ENCODE results near the gene COL5A1.
"Not testable (repeated sequence)": the region's sequence is repeated elsewhere in the genome, so short reads cannot be mapped to it uniquely, and the experiment has no call there.

Gene COL5A1

GRCh38 chr9:134663753-134664415, 22.3 kb downstream of the COL5A1 start:
- Mint-ChIP-seq H3K27me3 (peaks cover 25% of the 10 kb centered on the region), H3K4me1 (no peaks in the 10 kb centered on the region), H3K9me3 (peaks cover 19% of the 10 kb centered on the region), H3K4me3 (no peak overlapping the region), H3K27ac (no peak overlapping the region), H3K36me3 (no peaks in the 10 kb centered on the region)
- no peak for ATAC-seq

DNA sequence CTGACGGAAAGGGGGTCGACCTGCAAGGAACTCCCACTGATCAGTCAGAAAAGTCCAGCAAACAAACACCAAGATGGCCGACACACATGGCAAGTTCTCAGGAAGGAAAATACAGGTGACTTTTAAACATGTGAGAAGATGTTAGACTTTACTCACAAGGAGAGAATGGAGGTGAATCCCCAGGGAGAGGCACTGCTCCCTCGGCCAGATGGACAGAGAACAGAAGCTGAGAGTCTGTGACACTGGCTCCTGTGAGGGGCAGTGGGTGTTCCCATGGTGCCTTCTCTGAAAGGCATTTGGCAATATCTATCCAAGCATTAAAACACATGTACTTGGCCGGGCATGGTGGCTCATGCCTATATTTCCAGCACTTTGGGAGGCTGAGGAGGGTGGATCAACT, 22.8 kb downstream of the COL5A1 start:
- ATAC-seq, result no peak
- H3K4me1 Mint-ChIP-seq, result no peaks in the 10 kb centered on the region
- peaks cover 30% of the 10 kb centered on the region for H3K27me3 Mint-ChIP-seq
- peaks cover 22% of the 10 kb centered on the region for H3K9me3 Mint-ChIP-seq
- H3K36me3 Mint-ChIP-seq, result no peaks in the 10 kb centered on the region
- no peak overlapping the region for H3K27ac Mint-ChIP-seq
- H3K4me3 Mint-ChIP-seq, result no peak overlapping the region

DNA sequence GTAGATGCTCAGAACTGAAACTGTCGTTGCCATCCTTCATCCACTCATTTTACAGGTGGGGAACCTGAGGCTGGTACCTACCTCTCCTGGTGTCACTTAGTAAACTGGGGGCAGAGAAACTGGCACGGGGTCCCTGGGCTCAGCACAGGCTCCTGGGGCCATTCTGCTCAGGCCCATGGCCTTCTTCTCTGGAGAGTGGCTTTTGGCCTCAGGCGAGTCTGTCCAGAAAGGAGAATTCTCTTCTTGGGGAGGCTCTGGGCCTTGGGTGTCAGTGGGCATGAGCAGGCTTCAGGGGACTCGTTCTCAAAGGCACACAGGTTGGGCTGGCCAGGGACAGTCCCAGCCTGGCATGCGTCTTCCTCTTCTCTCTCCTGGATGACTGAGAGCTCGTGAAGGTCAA, 24.6 kb downstream of the COL5A1 start:
- H3K4me3 Mint-ChIP-seq, result no peak overlapping the region
- H3K4me1 Mint-ChIP-seq, result no peaks in the 10 kb centered on the region
- H3K27me3 Mint-ChIP-seq, result peaks cover 32% of the 10 kb centered on the region
- no peaks in the 10 kb centered on the region for H3K36me3 Mint-ChIP-seq
- H3K9me3 Mint-ChIP-seq, result peaks cover 15% of the 10 kb centered on the region
- H3K27ac Mint-ChIP-seq, result no peak overlapping the region
- peak; percentile 14 for ATAC-seq

- Mint-ChIP-seq H3K4me1 (no peaks in the 10 kb centered on the region), H3K4me3 (no peak overlapping the region), H3K27me3 (peaks cover 30% of the 10 kb centered on the region), H3K27ac (no peak overlapping the region), H3K36me3 (no peaks in the 10 kb centered on the region), H3K9me3 (peaks cover 11% of the 10 kb centered on the region)
- ATAC-seq, result no peak
Measured at GRCh38 chr9:134666831-134667230, 25.2 kb downstream of the COL5A1 start.

DNA sequence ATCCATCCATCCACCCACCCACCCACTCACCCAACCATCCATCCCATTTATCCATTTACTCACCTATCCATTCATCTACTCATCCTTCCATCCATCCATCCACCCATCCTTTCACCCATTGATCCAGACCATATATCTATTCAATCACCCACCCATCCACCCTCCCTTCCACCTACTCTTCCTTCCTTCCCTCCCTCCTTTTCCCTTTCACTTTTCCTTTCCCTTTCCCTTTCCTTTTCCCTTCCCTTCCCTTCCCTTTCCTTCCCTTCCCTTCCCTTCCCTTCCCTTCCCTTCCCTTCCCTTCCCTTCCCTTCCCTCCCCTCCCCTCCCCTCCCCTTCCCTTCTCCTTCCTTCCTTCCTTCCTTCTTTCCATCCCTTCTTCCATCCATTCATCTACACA, 27.4 kb downstream of the COL5A1 start:
- H3K4me3 Mint-ChIP-seq, H3K9me3 Mint-ChIP-seq, H3K27ac Mint-ChIP-seq, ATAC-seq, H3K36me3 Mint-ChIP-seq, H3K4me1 Mint-ChIP-seq: not testable (repeated sequence)
- peaks cover 16% of the 10 kb centered on the region for H3K27me3 Mint-ChIP-seq

GRCh38 chr9:134669399-134669955, 27.9 kb downstream of the COL5A1 start:
- peaks cover 11% of the 10 kb centered on the region for H3K9me3 Mint-ChIP-seq
- H3K36me3 Mint-ChIP-seq, result no peaks in the 10 kb centered on the region
- no peaks in the 10 kb centered on the region for H3K4me1 Mint-ChIP-seq
- peaks cover 16% of the 10 kb centered on the region for H3K27me3 Mint-ChIP-seq
- H3K27ac Mint-ChIP-seq, result no peak overlapping the region
- ATAC-seq, result no peak
- H3K4me3 Mint-ChIP-seq, result no peak overlapping the region

GRCh38 chr9:134670042-134670525, 28.5 kb downstream of the COL5A1 start:
- H3K27me3 Mint-ChIP-seq, result peaks cover 16% of the 10 kb centered on the region
- peaks cover 11% of the 10 kb centered on the region for H3K9me3 Mint-ChIP-seq
- H3K27ac Mint-ChIP-seq, result no peak overlapping the region
- H3K4me3 Mint-ChIP-seq, result no peak overlapping the region
- ATAC-seq, result no peak
- no peaks in the 10 kb centered on the region for H3K36me3 Mint-ChIP-seq
- H3K4me1 Mint-ChIP-seq, result no peaks in the 10 kb centered on the region

DNA sequence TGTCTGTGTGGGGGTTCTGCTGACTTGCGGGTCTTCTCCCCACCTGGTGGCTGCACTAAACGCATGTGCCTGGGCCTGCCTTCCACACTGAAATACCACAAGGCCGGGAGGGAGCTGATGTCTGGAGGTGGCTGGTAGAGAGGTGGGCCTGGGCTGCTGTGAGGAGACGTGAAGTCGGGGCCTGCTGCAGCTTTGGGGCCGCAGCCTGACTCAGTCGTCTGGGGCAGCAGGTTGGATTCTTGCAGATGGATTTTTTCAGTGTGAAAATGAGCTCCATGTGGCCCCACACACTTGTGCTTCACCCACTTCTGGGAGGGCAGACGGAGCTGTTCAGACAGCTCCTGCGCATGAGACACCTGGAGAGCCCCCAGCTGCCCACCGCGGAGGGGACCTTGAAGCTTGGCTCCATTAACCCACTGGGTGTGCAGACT, 29.3 kb downstream of the COL5A1 start:
- H3K27me3 Mint-ChIP-seq, result peaks cover 16% of the 10 kb centered on the region
- ATAC-seq, result no peak
- peaks cover 14% of the 10 kb centered on the region for H3K9me3 Mint-ChIP-seq
- no peaks in the 10 kb centered on the region for H3K4me1 Mint-ChIP-seq
- H3K27ac Mint-ChIP-seq, result no peak overlapping the region
- H3K4me3 Mint-ChIP-seq, result no peak overlapping the region
- H3K36me3 Mint-ChIP-seq, result no peaks in the 10 kb centered on the region

GRCh38 chr9:134671341-134672113, 29.9 kb downstream of the COL5A1 start:
- Mint-ChIP-seq H3K9me3 (peaks cover 15% of the 10 kb centered on the region), H3K27me3 (peaks cover 16% of the 10 kb centered on the region), H3K4me3 (no peak overlapping the region), H3K27ac (no peak overlapping the region), H3K36me3 (no peaks in the 10 kb centered on the region), H3K4me1 (no peaks in the 10 kb centered on the region)
- no peak for ATAC-seq

- Mint-ChIP-seq H3K36me3 (no peaks in the 10 kb centered on the region), H3K27ac (no peak overlapping the region)
Measured at GRCh38 chr9:134676361-134676760, 34.8 kb downstream of the COL5A1 start.

GRCh38 chr9:134676886-134677285, 35.3 kb downstream of the COL5A1 start:
- H3K27ac Mint-ChIP-seq, result no peak overlapping the region
- no peak for ATAC-seq
- peaks cover 9% of the 10 kb centered on the region for H3K9me3 Mint-ChIP-seq
- no peaks in the 10 kb centered on the region for H3K36me3 Mint-ChIP-seq
- H3K4me1 Mint-ChIP-seq, result no peaks in the 10 kb centered on the region
- H3K4me3 Mint-ChIP-seq, result no peak overlapping the region
- H3K27me3 Mint-ChIP-seq, result peaks cover 4% of the 10 kb centered on the region

More at GRCh38 chr9:134676361-134676760, 34.8 kb downstream of the COL5A1 start:
- ATAC-seq, result no peak
- Mint-ChIP-seq H3K27me3 (no peaks in the 10 kb centered on the region), H3K4me3 (no peak overlapping the region), H3K4me1 (no peaks in the 10 kb centered on the region), H3K9me3 (peaks cover 9% of the 10 kb centered on the region)

DNA sequence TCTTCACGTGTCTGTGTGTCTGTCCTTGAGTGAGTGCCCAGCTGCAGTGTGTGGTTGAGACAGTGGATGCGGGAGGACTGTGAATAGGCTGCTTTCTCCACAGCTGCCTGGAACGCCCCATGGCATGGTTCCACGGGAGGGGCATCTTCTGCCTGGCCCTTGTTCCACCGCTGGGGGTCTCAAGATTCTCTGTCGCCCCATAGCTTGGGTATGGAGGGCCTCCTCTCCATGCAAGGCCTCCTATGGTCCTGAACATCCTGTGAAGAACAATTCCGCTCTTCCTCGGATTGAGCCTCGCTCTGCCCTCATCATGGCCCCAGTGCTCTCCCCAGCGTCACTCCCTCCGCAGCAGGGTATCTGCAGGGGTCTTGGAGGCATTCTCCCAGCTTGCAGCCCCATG, 36.1 kb downstream of the COL5A1 start:
- Mint-ChIP-seq H3K36me3 (no peaks in the 10 kb centered on the region), H3K4me1 (no peaks in the 10 kb centered on the region), H3K4me3 (no peak overlapping the region), H3K27me3 (peaks cover 11% of the 10 kb centered on the region), H3K9me3 (peaks cover 9% of the 10 kb centered on the region), H3K27ac (no peak overlapping the region)
- no peak for ATAC-seq

DNA sequence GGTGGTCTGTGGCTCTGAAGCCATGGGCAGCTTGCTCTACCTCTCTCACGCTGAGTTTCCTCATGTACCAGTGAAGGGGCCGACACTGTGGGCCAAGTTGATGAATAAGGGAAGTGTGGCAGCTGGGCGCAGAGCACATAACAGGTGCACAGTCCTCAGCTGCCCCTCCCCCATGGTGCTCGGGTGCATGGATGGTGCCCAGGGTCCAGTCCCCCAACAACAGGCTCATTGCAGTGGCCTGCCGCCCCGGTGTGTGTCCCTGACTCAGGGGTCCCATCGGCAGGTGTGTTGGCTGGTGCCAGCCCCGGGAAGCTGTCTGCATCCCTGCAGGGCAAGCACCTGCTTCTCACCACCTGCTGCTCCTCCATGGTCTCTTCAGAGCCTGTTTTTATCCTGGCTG, 36.6 kb downstream of the COL5A1 start:
- Mint-ChIP-seq H3K27ac (no peak overlapping the region), H3K27me3 (peaks cover 11% of the 10 kb centered on the region), H3K4me1 (no peaks in the 10 kb centered on the region), H3K4me3 (no peak overlapping the region), H3K9me3 (peaks cover 9% of the 10 kb centered on the region), H3K36me3 (no peaks in the 10 kb centered on the region)
- ATAC-seq, result no peak

DNA sequence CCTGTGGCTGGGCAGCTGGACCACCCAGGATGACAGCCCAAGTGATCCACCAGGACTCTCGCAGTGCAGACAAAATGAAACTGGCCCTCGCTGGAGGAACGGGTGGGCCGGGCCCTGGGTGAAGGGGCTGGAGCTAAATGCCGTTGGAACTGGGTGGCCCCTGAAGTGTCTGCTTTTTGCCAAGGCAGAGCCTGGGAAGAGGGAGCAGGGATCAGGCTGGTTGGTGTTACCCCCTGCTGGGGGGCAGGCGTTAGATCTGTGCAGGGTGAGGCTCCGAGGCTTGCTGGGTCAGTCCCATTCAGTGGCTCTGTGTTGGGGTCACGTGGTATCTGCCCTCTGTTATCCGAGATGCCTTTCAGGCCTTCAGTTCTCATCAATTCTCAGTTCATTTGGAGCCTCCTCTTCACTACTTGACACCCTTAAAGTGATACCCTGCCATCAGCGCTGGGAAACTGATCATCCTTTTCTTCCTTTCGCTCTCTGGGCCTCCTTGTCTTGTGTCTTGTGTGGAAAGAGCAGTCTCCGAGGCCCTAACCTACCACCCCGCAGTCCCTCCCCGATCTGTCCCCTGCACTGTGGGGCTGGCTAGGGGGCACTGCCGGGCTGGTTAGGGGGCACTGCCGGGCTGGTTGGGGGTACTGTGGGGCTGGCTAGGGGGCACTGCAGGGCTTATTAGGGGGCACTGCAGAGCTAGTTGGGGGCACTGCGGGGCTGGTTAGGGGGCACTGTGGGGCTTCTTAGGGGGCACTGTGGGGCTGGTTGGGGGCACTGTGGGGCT, 37.3 kb downstream of the COL5A1 start:
- H3K4me3 Mint-ChIP-seq, result no peak overlapping the region
- peaks cover 11% of the 10 kb centered on the region for H3K27me3 Mint-ChIP-seq
- ATAC-seq, result no peak
- H3K27ac Mint-ChIP-seq, result no peak overlapping the region
- no peaks in the 10 kb centered on the region for H3K36me3 Mint-ChIP-seq
- peaks cover 9% of the 10 kb centered on the region for H3K9me3 Mint-ChIP-seq
- H3K4me1 Mint-ChIP-seq, result no peaks in the 10 kb centered on the region

Data from stimulated activated memory B cell treated with anti-CD40 and anti-IgM and Interleukin-4, amounts not matched to agents 10 μg/mL and 1 μg/mL and 100 μg/mL, for 72 hours (primary cell).